ENCODE data around the gene SORCS1.
"Not testable (repeated sequence)": the region's sequence is repeated elsewhere in the genome, so short reads cannot be mapped to it uniquely, and the experiment has no call there.

Gene SORCS1

DNA sequence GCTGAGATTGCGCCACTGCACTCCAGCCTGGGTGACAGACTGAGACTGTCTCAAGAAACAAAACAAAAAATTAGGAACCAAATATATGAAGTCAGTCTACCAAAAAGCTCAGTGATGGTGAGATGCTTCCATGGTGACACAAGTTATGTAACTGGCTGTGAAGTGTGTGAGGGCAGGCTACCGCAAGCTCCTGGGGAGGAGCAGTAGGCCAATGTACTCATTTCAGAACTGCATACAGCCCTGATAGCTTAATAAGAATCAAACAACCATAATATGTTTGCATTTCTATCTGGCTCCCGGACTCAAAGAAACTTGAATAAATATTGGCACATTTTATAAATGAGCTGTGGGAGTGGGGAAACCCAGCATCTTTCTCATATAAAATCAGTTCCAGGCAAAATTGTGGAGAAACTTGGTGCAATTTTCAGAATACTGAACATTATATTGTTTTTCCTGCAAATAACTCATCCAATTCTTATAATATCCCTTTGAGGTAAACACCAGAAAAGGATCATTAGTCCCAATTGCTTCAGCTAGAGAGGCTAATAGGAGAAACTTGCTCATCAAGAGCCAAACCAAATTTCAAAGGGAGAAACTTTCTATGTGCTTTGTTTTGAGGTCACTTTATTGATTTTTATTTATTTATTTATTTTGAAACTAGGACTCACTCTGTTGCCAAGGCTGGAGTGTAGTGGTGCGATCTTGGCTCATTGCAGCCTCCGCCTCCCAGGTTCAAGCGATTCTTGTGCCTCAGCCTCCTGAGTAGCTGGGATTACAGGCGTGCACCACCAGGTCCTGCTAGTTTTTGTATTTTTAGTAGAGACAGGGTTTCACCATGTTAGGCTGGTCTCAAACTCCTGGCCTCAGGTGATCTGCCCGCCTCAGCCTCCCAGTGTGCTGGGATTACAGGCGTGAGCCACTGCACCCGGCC lies 127.0 kb downstream of the SORCS1 start:
- no peak for DNase-seq

GRCh38 chr10:107033799-107034422 lies 130.6 kb downstream of the SORCS1 start:
- no peak for DNase-seq

GRCh38 chr10:107032700-107033401 lies 131.7 kb downstream of the SORCS1 start:
- no peak for DNase-seq

DNA sequence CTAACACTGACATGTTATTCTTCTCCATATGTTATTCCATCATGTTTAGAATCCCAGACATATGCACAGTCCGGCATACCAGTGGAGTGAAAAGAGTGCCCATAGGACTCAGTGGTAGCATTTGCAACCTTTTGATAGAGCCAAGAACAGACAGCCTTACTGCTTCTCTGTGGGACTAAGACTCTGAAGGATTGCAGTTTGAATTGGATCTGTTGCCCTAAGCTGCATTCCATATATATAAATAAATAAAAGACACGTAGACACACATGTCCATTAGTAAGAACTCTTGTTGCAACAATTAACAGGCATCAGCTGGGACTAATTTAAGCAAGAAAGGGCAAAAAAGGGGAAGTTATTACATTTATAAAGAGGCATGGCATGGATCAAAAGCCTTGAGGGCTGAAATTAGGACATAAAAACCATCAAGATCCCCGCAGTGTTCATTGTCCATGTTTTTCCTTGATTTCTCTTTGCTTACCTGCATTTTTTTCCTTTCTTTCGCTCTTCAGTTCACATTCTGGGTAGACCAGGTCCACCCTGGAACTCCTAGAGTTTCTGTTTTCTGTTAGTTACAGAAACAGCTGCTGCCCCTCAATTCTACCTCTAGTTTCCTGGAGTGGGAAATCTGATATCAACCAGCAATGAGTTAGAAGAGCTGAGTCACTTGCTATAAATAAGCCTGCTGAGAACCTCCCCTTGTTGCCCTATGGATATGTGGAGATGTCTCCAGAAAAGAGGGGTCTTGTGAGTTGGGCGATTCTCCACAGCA lies 132.4 kb downstream of the SORCS1 start:
- DNase-seq = no peak

- DNase-seq = no peak
These were observed 136.3 kb downstream of the SORCS1 start for GRCh38 chr10:107028236-107028635.

- DNase-seq = no peak
These were observed 138.8 kb downstream of the SORCS1 start for GRCh38 chr10:107025676-107026075.

DNA sequence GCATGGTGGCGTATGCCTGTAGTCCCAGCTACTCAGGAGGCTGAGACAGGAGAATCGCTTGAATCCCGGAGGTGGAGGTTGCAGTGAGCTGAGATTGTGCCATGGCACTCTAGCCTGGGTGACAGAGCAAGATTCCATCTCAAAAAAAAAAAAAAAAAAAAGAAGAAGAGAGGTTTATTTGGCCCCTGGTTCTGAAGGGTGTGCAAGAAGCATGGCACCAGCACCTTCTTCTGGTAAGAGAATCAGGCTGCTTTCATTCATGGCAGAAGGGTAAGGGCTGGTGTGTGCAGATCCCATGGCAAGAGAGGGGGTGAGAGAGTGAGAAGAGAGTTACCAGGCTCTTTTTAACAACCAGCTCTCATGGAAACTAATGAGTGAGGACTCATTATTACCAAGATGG lies 140.5 kb downstream of the SORCS1 start:
- DNase-seq = not testable (repeated sequence)

DNA sequence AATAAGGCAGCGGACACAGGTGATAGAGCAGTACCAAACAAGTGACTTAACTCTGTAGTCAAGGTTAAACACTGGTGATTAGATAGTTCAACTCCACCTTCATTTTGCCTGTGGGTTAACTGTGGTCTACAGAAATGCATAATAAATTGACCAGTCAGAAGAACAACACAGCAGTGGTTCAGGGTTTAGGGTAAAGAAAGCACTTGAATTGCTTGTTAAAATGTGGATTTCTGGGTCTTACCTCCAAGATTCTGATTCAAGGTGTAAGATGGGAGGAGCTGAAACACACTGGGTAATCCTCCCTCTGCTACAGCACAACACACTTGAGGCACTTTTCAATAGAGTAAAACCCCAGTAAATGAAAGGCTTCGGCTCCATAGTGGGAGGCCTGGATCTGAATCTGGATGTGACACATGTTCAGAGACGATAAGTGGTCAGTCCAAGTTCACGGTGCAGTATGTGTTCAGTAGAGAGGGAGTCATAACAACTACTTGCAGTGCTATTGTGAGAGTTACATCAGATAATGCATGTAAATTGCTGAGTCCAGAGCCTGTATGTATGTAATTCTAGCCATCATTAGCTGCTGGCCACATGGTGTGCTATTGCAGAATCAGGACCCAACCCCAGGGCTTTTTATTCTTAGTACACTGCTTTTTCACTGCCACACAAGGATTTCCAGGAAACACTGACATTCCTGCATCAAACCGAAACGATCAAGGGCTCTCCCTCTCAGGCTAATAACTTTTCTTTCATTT lies 141.7 kb downstream of the SORCS1 start:
- DNase-seq = no peak

- DNase-seq = no peak
These were observed 145.4 kb downstream of the SORCS1 start for GRCh38 chr10:107019154-107019553.

DNA sequence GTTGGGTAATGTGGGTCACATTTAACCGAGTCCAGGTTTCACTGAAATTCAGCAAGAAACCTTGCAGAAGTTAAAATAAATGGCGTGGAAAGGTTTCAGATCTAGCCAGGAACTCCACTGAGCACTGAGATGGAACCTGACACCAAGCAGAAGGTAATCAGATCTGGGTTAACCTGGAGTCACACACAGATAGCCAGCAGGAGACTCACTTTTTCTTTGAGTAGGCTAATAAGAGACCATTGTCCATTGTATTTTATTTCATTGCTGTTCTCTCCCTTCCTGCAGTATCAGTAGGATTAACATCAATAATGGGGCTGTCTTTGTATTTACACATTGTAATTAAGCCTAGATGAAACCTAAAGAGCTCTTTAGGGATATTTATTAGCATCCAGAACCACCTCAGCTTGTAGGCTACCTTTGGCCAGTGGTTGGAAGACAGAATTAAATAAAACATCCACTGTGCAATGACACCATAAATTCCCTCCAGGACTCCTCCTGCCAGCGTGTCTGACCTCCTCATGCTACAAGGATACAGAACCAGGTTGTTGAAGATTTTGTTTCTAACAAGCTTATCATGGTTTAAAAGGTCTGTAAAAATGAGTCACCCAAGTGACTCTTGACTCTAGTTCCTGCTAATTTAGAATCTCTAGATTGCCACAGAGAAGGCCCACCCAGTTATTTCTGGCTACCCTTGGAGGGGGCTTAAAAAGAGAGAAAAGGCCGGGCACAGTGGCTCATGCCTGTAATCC lies 151.1 kb downstream of the SORCS1 start:
- no peak for DNase-seq

GRCh38 chr10:107011992-107012391 lies 152.5 kb downstream of the SORCS1 start:
- no peak for DNase-seq

GRCh38 chr10:107011105-107011504 lies 153.4 kb downstream of the SORCS1 start:
- DNase-seq = no peak

GRCh38 chr10:107010531-107010930 lies 154.0 kb downstream of the SORCS1 start:
- no peak for DNase-seq

GRCh38 chr10:107004362-107004761 lies 160.1 kb downstream of the SORCS1 start:
- DNase-seq = no peak

DNA sequence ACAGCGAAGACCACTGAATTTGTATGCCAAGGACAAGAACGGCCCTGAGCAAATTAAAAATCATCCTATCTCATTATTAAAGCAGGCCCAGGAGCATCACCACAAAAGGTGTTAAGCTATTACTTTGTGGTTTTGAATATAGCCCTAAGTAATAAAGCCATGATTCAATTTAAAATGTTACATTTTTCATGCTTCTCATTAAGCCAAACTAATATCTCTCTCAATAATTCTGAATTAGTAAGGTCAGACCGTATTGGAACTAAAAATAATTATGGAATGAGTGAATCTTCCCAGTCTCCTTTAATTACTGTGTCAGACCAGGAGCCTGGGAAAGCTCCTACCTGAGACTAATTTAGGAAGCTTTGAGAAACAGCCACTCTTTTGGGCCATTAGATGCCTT lies 162.4 kb downstream of the SORCS1 start:
- no peak for DNase-seq

- no peak for DNase-seq
These were observed 165.3 kb downstream of the SORCS1 start for GRCh38 chr10:106999118-106999707.

DNA sequence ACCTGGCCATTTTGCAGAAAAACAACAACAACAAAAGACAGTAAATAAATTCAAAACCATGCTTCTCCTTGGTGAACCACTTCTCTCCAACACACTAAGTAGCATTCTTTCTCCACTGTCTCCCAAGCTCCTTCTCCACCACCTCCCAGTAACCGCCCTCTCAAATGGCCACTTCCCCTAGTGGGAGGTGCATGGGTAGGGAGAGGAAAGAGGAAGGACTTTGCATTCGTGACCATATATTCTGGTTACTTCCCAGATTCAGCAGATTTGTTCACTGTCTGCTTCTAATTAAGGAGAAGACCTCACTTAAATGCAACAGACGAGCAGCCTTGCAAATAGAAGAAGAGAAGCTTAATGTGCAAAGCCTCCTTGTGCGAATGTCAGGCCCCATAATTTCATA lies 166.8 kb downstream of the SORCS1 start:
- peak; percentile 10 for DNase-seq

DNA sequence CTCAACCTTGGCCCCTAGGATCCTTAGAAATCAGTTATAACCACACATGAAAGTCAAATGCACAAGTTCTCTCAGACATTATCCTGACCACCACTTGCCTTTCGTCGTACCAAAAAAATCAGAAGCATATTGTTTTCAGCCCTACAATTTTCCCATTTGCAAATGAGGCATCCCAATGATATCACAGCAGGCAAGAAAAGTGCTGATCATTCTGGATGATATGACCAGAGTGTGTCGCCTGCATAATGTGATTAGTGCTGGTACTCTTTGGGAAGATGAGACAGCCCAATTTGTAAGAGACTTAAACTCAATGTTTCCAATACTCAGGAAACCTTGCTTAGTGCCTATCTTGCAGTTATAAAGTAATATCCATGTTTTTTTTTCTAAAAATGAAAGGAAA lies 168.0 kb downstream of the SORCS1 start:
- no peak for DNase-seq

DNA sequence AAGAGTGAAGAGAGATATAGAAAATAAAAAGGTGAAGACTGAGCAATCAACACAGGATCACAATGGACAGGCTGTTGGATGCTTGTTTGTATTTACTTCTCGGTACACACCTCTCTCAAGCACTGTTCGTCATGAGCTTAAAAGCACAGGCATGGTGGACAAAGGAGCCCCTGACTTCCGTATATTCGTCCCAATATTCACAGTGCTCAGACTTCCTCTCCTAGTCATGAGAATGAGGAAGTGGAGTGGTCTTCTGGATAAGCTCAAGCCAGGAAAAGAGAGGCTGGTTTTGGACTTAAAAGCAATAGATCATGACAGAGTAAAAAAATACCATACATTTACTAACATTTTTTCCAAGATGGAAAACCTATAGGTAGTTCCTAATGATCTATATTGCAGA lies 172.5 kb downstream of the SORCS1 start:
- DNase-seq = no peak

DNA sequence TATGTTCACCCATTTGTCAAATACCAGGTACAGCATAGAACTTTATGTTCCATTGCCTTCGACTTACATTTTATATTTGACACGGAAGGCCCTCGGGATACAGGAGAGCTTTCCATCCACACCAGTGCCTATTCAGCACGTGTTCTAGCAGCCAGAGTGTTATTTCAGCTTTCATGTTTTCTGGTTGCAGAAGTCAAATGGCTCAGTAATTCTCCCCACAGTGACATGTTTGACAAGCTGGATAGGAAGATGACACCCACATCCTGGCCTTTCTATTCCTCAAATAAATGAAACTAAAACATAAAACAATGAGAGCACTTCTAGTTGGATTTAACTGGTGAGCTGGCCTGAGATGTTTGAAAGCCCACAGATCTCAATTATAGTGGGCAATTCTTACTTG lies 173.4 kb downstream of the SORCS1 start:
- DNase-seq = no peak

DNA sequence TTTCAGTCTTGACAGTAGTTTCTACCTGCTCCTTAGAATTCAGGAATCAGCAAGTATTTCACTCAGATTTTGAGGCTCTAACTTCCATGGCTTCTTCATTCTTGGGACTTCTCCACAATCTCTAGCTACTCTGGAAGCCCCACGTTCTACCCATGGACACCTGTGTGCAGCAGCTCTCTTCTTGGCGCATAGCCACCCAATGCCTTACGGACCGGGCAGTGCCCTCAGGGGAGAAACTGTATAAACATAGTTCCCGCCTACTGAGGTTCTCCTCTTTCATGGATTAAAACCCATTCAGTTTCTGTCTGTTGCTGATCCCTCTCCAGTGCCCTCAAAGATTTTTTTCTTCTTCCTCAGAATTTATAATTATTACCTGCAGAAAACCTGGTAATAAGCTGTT lies 177.1 kb downstream of the SORCS1 start:
- no peak for DNase-seq
